Common myeloid progenitor, CD34-positive (primary cell): ENCODE results near the gene MAN1C1.
A peak's percentile ranks its signal among the peaks of the same experiment; 100 is the strongest.

Experiments used
- CTCF ChIA-PET: fragments of 350-600 bp; sonication (Branson Sonifier 250); formaldehyde crosslinking; loops from one replicate; lab custom pipeline; 2021; ENCODE audit warnings: antibody characterized with exemption; lab: Charles Lee
- POLR2A ChIA-PET: fragments of 350-600 bp; sonication (Branson Sonifier 250); formaldehyde crosslinking; loops from one replicate; lab custom pipeline; 2021; ENCODE audit warnings: antibody characterized with exemption; lab: Charles Lee
- DNase-seq, 3 donors: peaks; one replicate each; pipeline versions ENCODE4 v3.0.0 to v3.0.0-alpha.2; 2013
- H3K27ac ChIP-seq, 2 experiments: 1 replicate in 1 of 2; 2 replicates in 1 of 2; pipeline ENCODE4 v1.7.0; 2013; ENCODE audit warnings: inconsistent platforms in 2 of 2, low read length in 2 of 2, mild to moderate bottlenecking in 2 of 2, low read depth in 1 of 2, moderate library complexity in 1 of 2; ENCODE audit not compliant: severe bottlenecking in 2 of 2, insufficient read depth in 1 of 2, poor library complexity in 1 of 2
- H3K27me3 ChIP-seq, 5 experiments: replicated peaks in 2 of 5; 1 replicate in 3 of 5; 2 replicates in 2 of 5; pipeline versions ENCODE4 v1.6.1 to v1.7.0; 2013; ENCODE audit warnings: low read length in 4 of 5, mild to moderate bottlenecking in 2 of 5, moderate library complexity in 2 of 5, inconsistent platforms in 1 of 5; ENCODE audit not compliant: insufficient read depth in 5 of 5, control insufficient read depth in 4 of 5
- H3K36me3 ChIP-seq, 4 experiments: 1 replicate in 2 of 4; 2 replicates in 2 of 4; pipeline versions ENCODE4 v1.6.1 to v1.7.0; 2013; ENCODE audit warnings: low read length in 3 of 4, control low read depth in 1 of 4, mild to moderate bottlenecking in 1 of 4; ENCODE audit not compliant: control insufficient read depth in 4 of 4, insufficient read depth in 4 of 4
- H3K4me1 ChIP-seq, 4 experiments: 1 replicate in 3 of 4; 2 replicates in 1 of 4; pipeline versions ENCODE4 v1.6.1 to v1.7.1; 2013; ENCODE audit warnings: low read length in 3 of 4, mild to moderate bottlenecking in 3 of 4, control low read depth in 1 of 4, inconsistent platforms in 1 of 4, moderate library complexity in 1 of 4; ENCODE audit not compliant: control insufficient read depth in 4 of 4, insufficient read depth in 4 of 4; ENCODE audit errors: control extremely low read depth in 1 of 4
- H3K4me3 ChIP-seq, 7 experiments: 1 replicate in 4 of 7; 2 replicates in 3 of 7; pipeline versions ENCODE4 v1.5.1 to v1.7.0; 2013; ENCODE audit warnings: mild to moderate bottlenecking in 7 of 7, low read length in 6 of 7, moderate library complexity in 6 of 7, inconsistent platforms in 2 of 7, low read depth in 2 of 7, control low read depth in 1 of 7; ENCODE audit not compliant: insufficient read depth in 4 of 7, control insufficient read depth in 1 of 7; ENCODE audit errors: extremely low read depth in 1 of 7
- H3K9me3 ChIP-seq, 5 experiments: 1 replicate in 4 of 5; 2 replicates in 1 of 5; pipeline versions ENCODE4 v1.6.1 to v1.7.1; 2013; ENCODE audit warnings: low read length in 4 of 5, mild to moderate bottlenecking in 2 of 5, inconsistent platforms in 1 of 5, low read depth in 1 of 5, moderate library complexity in 1 of 5; ENCODE audit not compliant: control insufficient read depth in 4 of 5, insufficient read depth in 2 of 5; ENCODE audit errors: control extremely low read depth in 1 of 5
- WGBS: methylation state at CpG from one replicate; pipeline ENCODE4 v1.1.5; 2013; ENCODE audit not compliant: insufficient coverage; 5-methylcytosine and 5-hydroxymethylcytosine counted together

MAN1C1 gene

GRCh38 chr1:25817840-25818501 is 201.4 kb downstream of the MAN1C1 start:
- ChIA-PET CTCF (interaction anchor here (1.0 kb wide), 1 partner anchor 314 kb away, joined by 3 read pairs; no protein-coding TSS in a partner anchor), POLR2A (no interaction called here)
- Histone ChIP-seq H3K4me3 (no peak overlapping the region), H3K36me3 (peaks cover 0 to 28% (median 17%) of the 10 kb centered on the region in 4 experiments), H3K27me3 (no peaks in the 10 kb centered on the region), H3K4me1 (peaks cover 6 to 36% (median 32%) of the 10 kb centered on the region in 4 experiments), H3K27ac (no peak overlapping the region), H3K9me3 (no peaks in the 10 kb centered on the region)
- no peak for DNase-seq
- 58% methylated on average over 6 of the region's 8 CpGs for WGBS

- Histone ChIP-seq H3K4me3 (no peak overlapping the region), H3K27me3 (no peaks in the 10 kb centered on the region), H3K9me3 (no peaks in the 10 kb centered on the region), H3K36me3 (peaks cover 0 to 30% (median 18%) of the 10 kb centered on the region in 4 experiments), H3K4me1 (peaks cover 6 to 36% (median 32%) of the 10 kb centered on the region in 4 experiments), H3K27ac (no peak overlapping the region)
- WGBS: 86% methylated on average over 6 of the region's 6 CpGs
- ChIA-PET CTCF (interaction anchor here (1.0 kb wide), 1 partner anchor 315 kb away, joined by 3 read pairs; no protein-coding TSS in a partner anchor), POLR2A (no interaction called here)
- no peak for DNase-seq
Measured at GRCh38 chr1:25818569-25818968, 202.0 kb downstream of the MAN1C1 start.

- no peaks in the 10 kb centered on the region for H3K9me3 ChIP-seq
- peak; percentile 84 to 93 (median 90) for DNase-seq
- H3K27me3 ChIP-seq: no peaks in the 10 kb centered on the region
- H3K4me1 ChIP-seq: peaks cover 6 to 36% (median 32%) of the 10 kb centered on the region in 4 experiments
- WGBS: under 1% methylated on average over 55 of the region's 64 CpGs
- H3K36me3 ChIP-seq: peaks cover 0 to 23% (median 17%) of the 10 kb centered on the region in 4 experiments
- ChIA-PET POLR2A (interaction anchor here (0.6 to 1.3 kb wide), 4 partner anchors 10 to 1106 kb away, joined by 3 to 4 read pairs (median 4); partner anchors contain the start of gene PAFAH2), CTCF (interaction anchor here (0.8 to 2.7 kb wide), 4 partner anchors 10 to 76 kb away, joined by 3 to 8 read pairs (median 3); no protein-coding TSS in a partner anchor)
- H3K4me3 ChIP-seq: peak within 1 kb of the TSS; percentile 72 to 93 (median 88)
- peak within 1 kb of the TSS; percentile 58 to 87 for H3K27ac ChIP-seq
Measured at GRCh38 chr1:25819491-25820246, 203.1 kb downstream of the MAN1C1 start, which contains the start of gene MTFR1L. Gene MTFR1L (plus strand): TSS chr1:25819954. CDS start chr1:25823105, 3,151 bp downstream.

GRCh38 chr1:25820247-25821111 is 203.9 kb downstream of the MAN1C1 start:
- Histone ChIP-seq H3K4me3 (peak overlapping the region; percentile 72 to 93 (median 88)), H3K27ac (peak overlapping the region; percentile 58 to 87), H3K4me1 (peaks cover 6 to 36% (median 32%) of the 10 kb centered on the region in 4 experiments), H3K9me3 (no peaks in the 10 kb centered on the region), H3K27me3 (no peaks in the 10 kb centered on the region), H3K36me3 (peaks cover 0 to 21% (median 15%) of the 10 kb centered on the region in 4 experiments)
- WGBS: under 1% methylated on average over 54 of the region's 67 CpGs
- ChIA-PET POLR2A (interaction anchor here (0.6 to 1.3 kb wide), 5 partner anchors 11 to 1270 kb away, joined by 3 to 4 read pairs (median 3); partner anchors contain the start of gene PAFAH2), CTCF (interaction anchor here (0.7 to 2.7 kb wide), 5 partner anchors 9 to 211 kb away, joined by 3 to 8 read pairs (median 3); no protein-coding TSS in a partner anchor)
- DNase-seq: peak; percentile 56 to 80 (median 77)

- peak overlapping the region; percentile 72 to 93 (median 88) for H3K4me3 ChIP-seq
- CTCF ChIA-PET: interaction anchor here (0.9 to 2.7 kb wide), 2 partner anchors 8 to 72 kb away, joined by 3 to 8 read pairs; no protein-coding TSS in a partner anchor
Measured at GRCh38 chr1:25821112-25821476, 204.5 kb downstream of the MAN1C1 start.

GRCh38 chr1:25821630-25822091 is 205.1 kb downstream of the MAN1C1 start:
- 100% methylated on average over 3 of the region's 5 CpGs for WGBS
- H3K27me3 ChIP-seq: no peaks in the 10 kb centered on the region
- CTCF ChIA-PET: interaction anchor here (0.9 to 2.7 kb wide), 2 partner anchors 8 to 74 kb away, joined by 3 to 8 read pairs; no protein-coding TSS in a partner anchor

More at GRCh38 chr1:25821112-25821476, 204.5 kb downstream of the MAN1C1 start:
- Histone ChIP-seq H3K27me3 (no peaks in the 10 kb centered on the region), H3K27ac (peak overlapping the region; percentile 58 to 87), H3K36me3 (peaks cover 0 to 18% (median 14%) of the 10 kb centered on the region in 4 experiments), H3K4me1 (peaks cover 6 to 36% (median 32%) of the 10 kb centered on the region in 4 experiments), H3K9me3 (no peaks in the 10 kb centered on the region)
- no peak for DNase-seq
- 25% methylated on average over 10 of the region's 10 CpGs for WGBS
- POLR2A ChIA-PET: interaction anchor here (0.6 kb wide), 1 partner anchor 210 kb away, joined by 3 read pairs; no protein-coding TSS in a partner anchor

More at GRCh38 chr1:25821630-25822091, 205.1 kb downstream of the MAN1C1 start:
- POLR2A ChIA-PET: no interaction called here
- Histone ChIP-seq H3K9me3 (no peaks in the 10 kb centered on the region), H3K27ac (peak overlapping the region in 1 of 2 experiments; percentile 87), H3K36me3 (peaks cover 2 to 24% (median 19%) of the 10 kb centered on the region in 4 experiments), H3K4me1 (peaks cover 6 to 36% (median 32%) of the 10 kb centered on the region in 4 experiments), H3K4me3 (peak overlapping the region in 3 of 7 experiments; percentile 81 to 93 (median 91))
- DNase-seq: no peak
